ENCODE data around the gene NT5DC3.

Gene NT5DC3

DNA sequence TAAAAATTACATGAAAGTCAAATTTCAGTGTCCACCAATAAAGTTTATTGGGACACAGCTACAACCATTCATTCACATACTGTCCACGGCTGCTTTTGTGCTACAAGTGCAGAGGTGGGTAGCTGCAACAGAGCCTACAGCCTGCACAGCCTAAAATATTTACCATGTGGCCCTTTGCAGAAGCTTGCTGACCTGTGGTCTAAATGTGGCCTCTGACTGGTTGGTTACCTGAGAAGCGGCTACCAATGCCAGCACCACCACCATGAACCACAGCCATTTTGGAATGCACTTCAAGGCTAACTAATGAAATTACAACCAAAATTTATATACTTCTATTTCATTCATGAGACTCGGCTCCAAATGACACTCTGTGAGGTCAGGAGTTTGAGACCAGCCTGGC, 58.6 kb downstream of the NT5DC3 start:
- no peak for DNase-seq (ENCODE audit: low read depth)

DNA sequence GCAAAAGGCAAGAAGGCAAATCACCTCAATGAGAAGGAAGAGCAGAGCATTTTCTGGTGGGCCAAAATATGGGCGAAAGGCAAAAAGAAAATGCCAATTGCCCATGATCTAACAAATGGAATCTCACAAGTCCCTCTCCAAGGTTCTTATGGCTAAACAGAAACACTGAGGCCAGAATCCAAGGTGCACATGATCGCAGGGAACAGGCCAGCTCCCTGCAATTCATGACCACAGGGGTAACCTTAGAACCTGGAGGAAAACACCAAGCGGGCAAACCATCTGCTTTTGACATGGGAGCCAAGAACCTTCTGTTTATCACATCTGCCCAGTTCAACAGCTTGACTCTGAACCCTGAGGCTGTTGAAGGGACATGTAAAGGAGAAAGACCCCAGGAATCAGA, 60.0 kb downstream of the NT5DC3 start:
- DNase-seq (ENCODE audit: low read depth), result no peak

DNA sequence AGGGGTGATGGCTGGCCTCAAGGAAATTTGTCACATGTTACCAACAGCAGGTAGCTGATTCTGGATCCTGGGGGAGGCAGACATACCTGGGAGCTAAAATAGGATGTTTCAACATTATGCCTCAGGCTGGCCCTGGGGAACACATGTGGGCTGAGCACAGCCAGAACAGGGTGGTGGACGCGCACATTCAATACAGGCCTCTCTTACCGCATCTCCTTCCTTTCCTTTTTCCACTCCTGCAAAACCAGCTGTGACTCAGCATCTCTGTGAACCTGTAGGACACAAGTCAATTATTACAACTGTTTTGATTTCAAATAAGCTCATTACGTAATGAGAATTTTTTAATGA, 61.0 kb downstream of the NT5DC3 start:
- DNase-seq (ENCODE audit: low read depth), result no peak

DNA sequence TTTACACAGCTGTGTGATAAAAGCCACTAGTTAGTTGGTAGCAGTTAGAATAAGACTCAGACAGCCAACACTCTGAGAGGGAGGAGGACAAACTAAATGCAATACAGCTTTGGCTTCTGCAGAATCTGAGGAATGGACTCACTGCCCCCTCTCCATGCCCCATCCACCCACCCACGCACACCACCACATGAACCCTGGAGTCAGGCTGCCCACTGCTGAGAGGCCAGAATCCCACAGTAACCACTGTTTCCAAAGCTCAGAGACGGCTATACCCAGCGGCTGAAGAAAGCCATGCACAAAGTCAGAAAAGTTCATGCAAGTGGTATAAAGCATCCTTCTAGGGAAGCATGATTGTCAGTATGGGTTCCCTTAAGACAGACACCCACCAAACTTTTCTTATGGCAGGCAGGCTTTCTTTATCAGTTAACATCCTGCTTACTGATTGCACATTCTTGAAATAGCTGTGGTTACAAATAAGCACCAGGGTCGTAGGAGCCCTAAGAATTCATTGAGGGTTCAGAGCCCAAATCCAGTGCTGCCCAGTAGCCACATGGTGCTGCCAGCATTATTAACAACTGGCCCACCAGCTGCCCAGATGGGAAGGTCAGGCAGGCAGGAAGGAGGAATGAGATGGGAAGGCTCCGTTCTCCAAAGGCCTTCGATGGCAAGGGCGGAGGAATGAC, 61.5 kb downstream of the NT5DC3 start:
- DNase-seq (ENCODE audit: low read depth), result no peak

DNA sequence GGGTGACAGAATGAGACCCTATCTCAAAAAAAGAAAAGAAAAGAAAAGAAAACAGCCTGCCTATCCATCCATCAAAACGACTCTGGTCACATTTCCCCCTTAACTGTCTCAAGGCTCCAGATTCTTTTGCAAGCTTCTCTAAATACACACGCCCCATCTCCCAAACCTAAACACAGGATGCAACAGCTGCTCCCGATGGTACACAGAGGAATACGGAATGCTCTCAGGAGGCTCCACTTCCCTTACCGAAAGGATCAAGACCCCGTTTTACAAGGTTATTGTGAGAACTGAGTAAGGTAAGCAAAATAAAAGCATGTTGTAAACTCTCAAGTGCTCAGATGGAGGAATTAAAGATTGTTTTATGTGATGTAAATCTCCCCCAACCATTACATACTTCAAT, 62.3 kb downstream of the NT5DC3 start:
- DNase-seq (ENCODE audit: low read depth), result no peak

DNA sequence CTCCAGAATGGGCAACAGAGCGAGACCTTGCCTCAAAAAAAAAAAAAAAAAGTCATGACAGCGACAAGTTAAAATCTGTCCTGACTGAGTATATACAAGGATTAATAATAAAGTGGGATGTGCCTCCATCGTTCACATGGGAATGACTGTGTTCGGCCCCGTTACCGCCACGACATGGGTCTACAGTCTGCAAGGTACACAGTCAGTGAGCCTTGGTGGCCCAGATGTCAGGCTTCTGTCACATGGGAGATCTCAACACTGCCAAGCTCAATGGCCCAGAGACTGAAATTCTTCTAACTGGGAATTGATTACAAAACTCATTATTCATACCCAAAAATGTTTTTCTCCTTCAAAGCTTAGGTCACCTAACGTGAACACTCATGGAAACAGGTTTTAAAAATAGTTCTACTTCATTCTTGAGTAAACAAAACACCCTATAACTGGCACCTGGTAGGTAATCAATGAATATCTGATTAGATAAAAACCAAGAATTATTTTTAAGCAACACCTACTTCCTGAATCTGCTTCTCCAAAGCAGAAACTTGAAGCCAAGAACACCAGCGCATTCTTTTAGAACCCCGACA, 66.0 kb downstream of the NT5DC3 start:
- DNase-seq (ENCODE audit: low read depth), result no peak

DNA sequence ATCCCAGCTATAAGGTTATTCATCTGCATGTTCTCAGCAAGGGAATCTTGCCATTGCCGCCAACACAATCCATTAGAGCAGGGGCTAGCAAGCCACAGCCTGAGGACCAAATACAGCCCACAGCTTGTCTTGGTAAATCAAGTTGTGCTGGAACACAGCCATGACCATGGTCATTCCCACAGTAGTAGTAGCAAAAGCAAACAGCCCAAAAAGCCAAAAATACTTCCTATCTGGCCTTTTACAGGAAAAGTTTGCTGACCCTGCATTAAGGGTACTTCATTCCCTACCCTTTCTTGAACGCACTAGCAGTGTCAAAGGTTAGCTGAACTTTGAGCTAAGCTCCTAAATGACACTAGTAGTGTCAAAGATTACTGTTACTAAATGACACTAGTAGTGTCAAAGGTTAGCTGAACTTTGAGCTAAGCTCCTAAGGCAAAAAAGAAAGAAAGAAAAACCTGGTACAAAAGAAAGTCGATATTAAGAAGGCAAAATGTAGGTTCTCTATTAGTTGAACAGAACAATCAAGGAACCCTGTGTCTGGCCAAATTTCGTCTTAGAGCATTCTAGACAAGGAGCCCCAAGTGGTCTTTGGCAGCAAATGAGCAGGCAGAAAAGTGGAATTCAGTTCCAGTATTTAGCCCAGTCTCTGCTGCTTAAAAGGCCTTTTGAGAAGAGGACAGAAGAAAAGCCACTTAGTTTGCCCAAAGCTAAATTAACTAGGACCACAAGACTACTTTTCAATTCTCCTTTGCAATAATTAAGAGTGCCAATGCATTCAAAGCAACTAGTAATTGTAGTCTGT, 67.7 kb downstream of the NT5DC3 start:
- no peak for DNase-seq (ENCODE audit: low read depth)

DNA sequence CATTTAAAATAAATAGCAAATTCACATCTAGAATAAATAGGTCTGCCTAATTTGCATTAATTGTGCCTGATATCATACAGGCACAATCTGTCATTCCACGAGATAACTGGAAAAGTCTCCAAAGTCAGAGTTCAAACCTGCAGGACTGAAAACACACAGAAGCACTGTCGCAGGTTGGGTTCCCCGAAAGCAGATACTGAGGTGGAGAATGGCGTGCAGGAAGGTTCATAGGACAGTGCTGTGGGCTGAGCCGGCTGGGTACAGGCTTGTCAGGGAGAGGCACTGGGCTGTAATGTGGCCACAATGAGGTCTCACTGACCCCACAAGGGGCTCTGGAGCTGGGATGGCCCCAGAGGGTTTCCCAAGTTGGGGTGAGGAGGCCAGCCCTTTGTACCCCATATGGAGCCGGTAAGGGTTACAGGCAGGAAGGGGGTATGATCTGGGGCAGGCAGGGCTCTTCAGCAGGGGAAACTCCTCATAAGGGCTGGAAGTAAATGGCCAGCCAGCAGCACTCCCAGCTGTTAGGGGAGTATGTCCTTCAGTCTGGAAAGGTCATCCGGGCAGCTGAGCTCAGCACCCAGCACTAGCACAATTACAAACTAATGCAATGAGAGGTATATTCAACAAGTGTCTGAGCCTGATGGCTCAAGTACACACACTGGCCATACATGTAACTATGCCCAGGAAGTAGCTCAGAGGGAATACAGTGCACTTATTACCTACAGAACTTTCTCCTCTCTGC, 68.5 kb downstream of the NT5DC3 start:
- DNase-seq (ENCODE audit: low read depth), result no peak

DNA sequence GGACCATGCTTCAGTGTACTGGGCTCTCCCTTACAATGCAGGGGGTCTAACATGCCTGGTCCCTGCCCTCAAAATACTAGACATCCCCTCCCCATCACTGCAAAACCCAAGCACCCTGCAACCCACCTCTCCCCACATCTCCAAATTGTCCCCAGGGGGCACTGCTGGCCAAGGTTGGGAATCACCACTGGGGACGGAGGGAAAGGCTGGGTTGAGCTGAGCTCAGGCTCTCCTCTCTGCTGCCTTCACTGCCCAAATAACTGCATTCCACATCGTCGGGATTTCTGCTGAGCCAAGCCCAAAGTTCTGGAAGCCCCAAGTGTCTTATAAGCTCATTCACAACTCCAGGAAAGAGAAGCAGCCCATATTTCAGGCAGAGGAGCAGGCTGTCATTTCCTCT, 69.6 kb downstream of the NT5DC3 start:
- no peak for DNase-seq (ENCODE audit: low read depth)

DNA sequence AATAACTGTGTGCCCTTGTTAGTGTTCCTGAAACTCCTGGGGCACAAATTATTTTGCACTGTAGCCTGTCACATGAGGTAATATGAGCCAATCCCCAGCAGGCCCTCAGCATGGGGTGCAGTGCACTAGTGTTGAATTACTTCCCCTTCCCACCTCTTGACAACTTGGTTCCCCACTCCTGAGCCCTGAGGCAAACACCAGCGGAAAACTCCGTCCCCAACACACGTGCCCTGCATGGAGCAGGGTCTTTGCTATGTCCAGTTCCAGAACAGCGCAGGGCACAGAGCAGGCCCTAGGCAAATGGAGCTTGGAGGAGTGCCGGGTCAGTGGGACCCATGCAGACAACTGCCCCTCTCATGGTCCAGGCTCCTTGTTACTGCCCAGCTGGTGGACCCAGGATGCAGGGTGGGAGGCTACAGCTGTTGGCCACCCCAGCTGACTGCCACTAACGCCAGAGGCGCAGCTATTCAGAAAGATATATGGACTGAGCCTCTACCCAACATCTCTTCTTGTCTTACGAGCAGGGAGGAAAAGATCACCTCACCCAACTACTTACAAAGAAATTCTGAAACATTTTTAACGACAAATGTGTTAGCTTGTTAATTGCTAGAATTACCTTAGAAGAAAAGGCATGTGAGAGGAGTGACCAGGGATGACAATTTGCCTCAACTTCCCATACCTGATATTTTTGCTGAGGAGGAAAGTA, 71.6 kb downstream of the NT5DC3 start:
- no peak for DNase-seq (ENCODE audit: low read depth)

DNA sequence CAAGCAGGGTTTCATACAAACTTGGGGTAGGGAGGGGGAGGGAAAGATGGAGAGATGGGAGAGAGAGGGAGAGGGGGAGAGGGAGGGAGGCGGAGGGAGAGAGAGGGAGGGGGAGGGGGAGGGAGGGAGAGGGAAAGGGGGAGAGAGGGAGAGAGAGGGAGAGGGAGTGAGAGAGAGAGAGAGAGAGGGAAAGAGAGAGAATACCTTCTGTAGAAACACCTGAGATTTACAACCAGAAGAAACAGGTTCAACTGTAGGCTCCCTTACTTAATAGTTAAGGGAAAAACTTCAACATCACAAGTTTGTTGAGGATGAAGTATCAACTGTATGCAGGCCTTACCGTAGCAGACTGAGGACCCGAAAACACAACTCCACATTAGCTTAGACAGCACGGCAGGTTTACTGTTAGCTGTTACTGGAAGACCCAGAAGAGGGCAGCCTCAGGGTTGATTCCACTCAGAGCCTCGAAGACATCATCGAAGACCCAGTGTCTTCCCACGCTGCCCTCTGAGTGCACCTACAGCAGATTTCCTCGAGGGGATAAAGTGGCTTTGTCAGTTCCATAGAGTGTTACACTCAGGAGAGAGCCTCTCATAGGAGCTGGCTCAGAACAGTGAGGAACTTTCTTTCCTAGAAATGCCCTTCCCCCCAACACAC, 72.4 kb downstream of the NT5DC3 start:
- DNase-seq (ENCODE audit: low read depth), result no peak

DNA sequence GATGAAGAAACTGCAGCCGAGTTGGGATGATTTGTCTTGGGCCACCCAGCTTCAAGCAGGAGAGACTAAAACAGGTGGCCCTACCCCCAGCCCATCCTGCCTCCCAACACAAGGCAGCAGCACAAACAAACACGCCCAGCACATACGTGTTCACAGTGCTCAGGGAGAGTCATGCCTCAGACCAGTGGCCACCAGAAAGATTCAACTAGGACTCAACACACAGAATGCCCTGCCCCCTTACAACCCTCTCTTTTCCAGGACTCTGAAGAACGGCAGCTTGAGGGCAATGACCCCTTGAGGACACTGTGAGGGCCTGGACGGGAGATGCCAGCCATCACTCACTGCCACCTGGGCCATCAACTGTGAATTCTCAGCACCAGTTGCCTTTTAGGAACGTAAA, 75.0 kb downstream of the NT5DC3 start:
- DNase-seq (ENCODE audit: low read depth), result no peak

DNA sequence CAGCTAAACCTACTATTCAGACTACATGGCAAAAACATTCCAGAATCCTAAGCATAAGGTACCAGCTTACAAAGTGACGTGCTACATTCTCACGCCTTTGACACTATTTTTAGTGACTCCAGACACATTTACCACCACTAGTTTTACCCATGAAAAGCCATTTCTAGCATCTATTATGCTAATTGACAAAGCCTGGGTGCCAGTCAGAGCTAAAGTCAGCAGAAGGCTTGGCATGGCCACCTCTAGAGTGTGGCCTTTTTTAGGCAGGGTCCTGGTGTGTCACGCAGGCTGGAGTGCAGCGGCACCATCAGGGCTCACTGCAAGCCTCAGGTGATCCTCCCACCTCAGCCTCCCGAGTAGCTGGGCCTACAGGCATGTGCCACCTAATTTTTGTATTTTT, 75.7 kb downstream of the NT5DC3 start:
- no peak for DNase-seq (ENCODE audit: low read depth)

DNA sequence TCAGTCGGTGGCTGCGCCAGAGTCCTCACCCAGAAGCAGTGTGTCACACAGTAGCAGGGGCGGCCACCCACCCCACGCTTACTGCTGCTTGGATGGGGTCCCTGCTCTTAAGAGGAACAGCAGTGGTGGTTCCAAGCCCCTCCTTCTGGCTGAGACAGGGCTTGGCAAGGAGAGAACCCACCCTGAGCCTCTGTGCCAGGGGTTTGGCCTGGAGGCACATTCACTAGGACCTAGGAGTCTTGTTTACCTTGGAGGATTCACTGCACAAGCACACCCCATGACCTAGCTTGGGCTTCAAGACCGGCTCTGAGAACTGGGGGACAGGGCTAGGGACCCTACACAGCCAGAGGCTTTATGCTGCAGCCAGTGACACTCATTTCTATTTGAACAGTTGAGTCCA, 78.6 kb downstream of the NT5DC3 start:
- no peak for DNase-seq (ENCODE audit: low read depth)

DNA sequence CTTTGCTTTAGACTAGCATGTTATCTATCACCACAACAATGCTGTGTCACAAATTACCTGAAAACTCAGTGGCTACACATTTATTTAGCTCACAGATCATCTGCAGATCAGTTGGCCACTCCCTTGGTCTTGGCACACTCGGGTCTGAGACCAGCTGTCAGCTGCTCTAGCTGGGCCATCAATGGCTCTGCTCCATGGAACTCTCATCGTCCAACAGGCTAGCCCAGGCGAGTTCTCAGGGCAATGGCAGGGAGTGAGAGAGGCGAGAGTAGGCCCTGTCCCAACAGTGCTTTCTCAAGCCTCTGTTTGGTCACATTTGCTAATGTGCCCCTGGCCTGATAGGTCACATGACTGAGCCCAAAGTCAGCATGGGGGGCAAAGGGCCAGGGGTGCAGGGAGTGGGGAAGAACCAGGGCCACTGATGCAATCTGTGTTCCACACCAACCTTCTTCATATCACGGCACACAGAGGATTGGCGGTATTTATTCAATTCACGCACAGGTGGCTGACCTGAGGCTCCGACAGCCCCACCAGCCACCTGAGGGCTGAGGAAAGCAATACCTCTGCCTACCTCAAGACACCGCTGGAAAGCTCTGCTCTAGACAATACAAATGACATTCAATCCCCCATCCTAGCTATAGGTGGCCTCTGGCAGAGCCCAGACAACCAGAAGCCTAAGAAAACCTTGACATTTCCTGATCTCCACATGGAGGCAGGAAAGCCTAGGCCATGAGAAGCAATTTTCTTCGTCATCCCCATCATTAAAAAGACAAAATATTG, 82.5 kb downstream of the NT5DC3 start:
- no peak for DNase-seq (ENCODE audit: low read depth)

DNA sequence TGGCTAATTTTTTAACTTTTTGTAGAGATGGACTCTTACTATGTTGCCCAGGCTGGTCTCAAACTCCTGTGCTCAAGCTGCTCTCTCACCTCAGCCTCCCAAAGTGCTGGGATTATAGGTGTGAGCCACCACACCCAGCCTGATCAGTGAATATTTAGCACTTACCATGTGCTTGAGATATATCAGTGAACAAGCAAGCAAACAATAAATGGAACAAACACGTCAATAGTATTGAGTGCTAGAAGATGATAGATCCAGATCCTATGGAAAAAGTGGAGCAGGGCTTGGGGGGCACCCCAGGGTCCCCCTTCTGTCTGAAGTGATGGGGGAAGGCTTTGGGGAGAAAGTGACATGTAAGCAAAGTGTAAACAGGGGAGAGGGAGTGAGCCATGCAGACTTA, 83.8 kb downstream of the NT5DC3 start:
- no peak for DNase-seq (ENCODE audit: low read depth)

DNA sequence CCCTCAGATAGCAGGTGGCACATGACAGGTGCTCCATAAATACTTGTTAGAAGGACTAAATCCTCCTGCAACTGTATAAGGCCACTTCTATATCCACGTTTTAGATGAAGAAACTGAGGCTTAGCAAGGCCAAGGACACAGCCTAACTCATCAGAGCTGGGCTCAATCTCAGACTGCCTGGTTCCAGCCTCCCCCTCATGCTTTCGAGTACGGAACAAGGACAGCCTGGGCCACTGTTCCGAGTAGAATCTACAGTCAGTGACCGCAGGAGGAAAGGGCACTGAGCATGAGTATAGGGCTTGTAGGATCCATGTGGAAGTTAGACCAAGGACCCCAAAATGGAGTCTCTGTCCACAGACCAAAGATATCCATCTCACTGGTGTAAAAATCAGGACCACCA, 84.6 kb downstream of the NT5DC3 start:
- no peak for DNase-seq (ENCODE audit: low read depth)

DNA sequence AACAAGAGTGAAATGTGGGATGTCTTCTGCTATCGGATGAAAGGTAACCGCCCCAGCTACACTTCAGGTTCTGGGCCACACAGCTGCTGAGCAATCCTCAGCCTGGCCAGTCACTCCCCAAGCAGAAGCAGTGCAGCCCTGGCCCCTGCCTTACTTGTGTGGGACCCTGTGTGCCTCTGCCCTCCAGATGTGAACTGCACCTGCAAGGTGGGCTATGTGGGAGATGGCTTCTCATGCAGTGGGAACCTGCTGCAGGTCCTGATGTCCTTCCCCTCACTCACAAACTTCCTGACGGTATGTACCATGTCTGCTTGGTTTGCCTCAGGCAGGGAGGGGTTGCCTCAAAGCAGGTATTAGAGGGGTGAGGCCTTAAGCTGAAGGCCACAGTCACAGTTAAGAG, 85.6 kb downstream of the NT5DC3 start:
- DNase-seq (ENCODE audit: low read depth), result no peak

DNA sequence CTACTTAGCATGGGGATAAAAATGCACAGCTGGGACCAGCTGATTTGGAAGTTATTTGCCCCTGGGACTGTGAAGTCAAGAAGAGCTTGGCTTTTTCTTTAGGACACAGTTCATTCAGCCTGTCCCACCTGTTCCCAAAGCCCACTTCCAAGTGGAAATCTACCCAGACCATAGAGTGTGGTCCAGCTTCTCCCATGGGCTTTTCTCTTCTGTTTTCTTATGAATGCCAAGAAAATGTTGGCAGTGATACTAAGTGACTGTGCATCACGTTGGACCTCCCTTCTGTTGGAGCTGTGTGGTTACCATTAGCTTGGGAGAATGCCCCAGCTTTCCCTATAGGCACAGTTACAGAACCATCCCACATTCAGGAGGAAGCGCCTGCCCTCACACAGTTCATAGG, 89.4 kb downstream of the NT5DC3 start:
- no peak for DNase-seq (ENCODE audit: low read depth)

DNA sequence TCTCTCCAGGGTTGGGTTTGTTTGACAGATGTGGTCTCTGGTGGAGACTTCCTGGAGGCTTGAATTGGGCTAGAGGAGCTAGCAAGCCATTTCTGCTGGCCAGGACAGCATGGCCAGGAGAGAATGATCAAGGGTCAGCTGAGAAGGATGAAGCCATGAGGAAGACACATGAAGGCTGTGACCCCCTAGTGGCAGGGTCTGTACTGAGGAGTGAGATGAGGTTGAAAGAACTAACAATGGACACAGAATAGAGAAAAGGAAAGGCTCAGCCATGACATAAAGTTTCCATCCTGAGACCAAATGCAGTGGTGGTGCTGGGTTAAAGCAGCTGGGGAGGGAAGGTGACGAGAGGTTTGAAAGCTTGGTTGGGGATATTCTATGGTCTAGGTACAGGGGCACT, 89.9 kb downstream of the NT5DC3 start:
- no peak for DNase-seq (ENCODE audit: low read depth)

DNA sequence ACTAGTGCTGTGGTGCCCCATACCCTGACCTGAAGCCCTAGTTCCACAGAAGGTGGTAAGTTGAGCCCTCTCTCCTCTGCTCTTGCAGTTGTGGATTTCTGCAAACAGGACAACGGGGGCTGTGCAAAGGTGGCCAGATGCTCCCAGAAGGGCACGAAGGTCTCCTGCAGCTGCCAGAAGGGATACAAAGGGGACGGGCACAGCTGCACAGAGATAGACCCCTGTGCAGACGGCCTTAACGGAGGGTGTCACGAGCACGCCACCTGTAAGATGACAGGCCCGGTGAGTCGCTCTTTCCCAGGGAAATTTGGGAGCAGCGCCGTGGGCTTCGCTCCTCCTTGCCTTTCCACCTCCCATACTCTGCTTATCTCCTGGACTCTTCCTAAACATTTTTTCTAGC, 92.2 kb downstream of the NT5DC3 start:
- DNase-seq (ENCODE audit: low read depth), result no peak
